ENCODE results near the gene TTC19.

Gene TTC19

GRCh38 chr17:15999141-15999973 is at the start of gene TTC19, which contains the start of gene ZSWIM7:
Gene TTC19 (plus strand): TSS chr17:15999824. CDS start chr17:15999849, 25 bp downstream.
Gene ZSWIM7 (minus strand): TSS chr17:15999704. CDS start chr17:15999594, 110 bp downstream.
- peak within 1 kb of the TSS; percentile 97 for H2AFZ ChIP-seq (ENCODE audit: low read length)
- peaks cover 5% of the 10 kb centered on the region; the same call in 1 of the 2 replicates for H3F3A ChIP-seq (ENCODE audit: low read depth)
- H3K79me2 ChIP-seq (ENCODE audit: insufficient read depth, low read length): peaks cover 33% of the 10 kb centered on the region
- H3K9me3 ChIP-seq (ENCODE audit: insufficient read depth, low read depth, low read length): no peaks in the 10 kb centered on the region
- peak within 1 kb of the TSS; percentile 96 for H3K4me2 ChIP-seq (ENCODE audit: low read depth, low read length, poor library complexity, severe bottlenecking)
- H3K36me3 ChIP-seq (ENCODE audit: insufficient read depth, low read length): peaks cover 20% of the 10 kb centered on the region; the same call in 1 of the 2 replicates
- H3K4me3 ChIP-seq (ENCODE audit: low read length, poor library complexity, severe bottlenecking): peak within 1 kb of the TSS; percentile 98
- H3K9me2 ChIP-seq (replicated peaks; ENCODE audit: low read depth, low read length): no peaks in the 10 kb centered on the region
- peak within 1 kb of the TSS; percentile 90 for H3K9ac ChIP-seq (ENCODE audit: low read depth, low read length, poor library complexity, severe bottlenecking)
- TF ChIP-seq, protein P1, sequence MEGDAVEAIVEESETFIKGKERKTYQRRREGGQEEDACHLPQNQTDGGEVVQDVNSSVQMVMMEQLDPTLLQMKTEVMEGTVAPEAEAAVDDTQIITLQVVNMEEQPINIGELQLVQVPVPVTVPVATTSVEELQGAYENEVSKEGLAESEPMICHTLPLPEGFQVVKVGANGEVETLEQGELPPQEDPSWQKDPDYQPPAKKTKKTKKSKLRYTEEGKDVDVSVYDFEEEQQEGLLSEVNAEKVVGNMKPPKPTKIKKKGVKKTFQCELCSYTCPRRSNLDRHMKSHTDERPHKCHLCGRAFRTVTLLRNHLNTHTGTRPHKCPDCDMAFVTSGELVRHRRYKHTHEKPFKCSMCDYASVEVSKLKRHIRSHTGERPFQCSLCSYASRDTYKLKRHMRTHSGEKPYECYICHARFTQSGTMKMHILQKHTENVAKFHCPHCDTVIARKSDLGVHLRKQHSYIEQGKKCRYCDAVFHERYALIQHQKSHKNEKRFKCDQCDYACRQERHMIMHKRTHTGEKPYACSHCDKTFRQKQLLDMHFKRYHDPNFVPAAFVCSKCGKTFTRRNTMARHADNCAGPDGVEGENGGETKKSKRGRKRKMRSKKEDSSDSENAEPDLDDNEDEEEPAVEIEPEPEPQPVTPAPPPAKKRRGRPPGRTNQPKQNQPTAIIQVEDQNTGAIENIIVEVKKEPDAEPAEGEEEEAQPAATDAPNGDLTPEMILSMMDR (conservative IDR thresholded peaks at IDR 0.05; ENCODE audit: low read length): no peak
- TF ChIP-seq EZH2phosphoT487 (IDR thresholded peaks at IDR 0.05; ENCODE audit: borderline replicate concordance): no peak
- peaks cover 26% of the 10 kb centered on the region for H3K4me1 ChIP-seq (ENCODE audit: insufficient read depth, low read length, poor library complexity, severe bottlenecking)
- peaks cover 16% of the 10 kb centered on the region for H4K20me1 ChIP-seq (ENCODE audit: insufficient read depth, low read length, poor library complexity, severe bottlenecking)
- H3K27me3 ChIP-seq (ENCODE audit: insufficient read depth, low read length, poor library complexity, severe bottlenecking): no peaks in the 10 kb centered on the region

DNA sequence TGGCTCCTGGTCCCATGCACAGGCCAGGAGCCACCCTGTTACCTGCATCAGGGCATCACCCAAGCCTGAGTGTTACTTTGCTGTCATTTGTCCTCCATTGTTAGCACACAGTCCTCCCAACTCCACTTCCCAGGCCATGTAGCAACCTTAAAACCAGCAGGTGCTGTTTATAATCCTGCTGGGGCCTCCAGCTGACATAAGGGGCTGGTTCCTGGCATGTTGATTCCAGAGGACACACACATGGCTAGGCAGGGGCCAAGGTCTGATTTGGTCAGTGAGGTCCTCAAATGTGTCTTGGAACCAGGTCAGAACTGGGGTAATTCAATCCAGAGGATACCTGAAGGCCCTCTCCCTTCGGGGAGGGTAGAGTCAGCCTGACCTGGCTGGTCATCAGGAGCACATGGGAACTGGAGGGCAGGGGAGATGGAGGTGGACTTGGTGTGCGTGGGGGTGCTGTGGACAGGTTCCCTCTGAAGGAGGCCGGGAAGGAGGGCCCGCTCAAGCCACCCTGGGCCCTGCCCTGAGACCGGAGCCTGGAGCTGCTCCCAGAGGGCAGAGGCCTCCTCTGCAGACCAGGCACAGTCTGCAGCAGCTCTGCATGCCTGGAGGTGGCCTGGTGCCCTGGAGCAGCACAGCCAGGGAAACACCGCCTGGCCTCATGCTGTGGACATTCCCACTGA is 48.1 kb upstream of the TTC19 start:
- Histone ChIP-seq H3K79me2 (ENCODE audit: insufficient read depth, low read length) (no peaks in the 10 kb centered on the region), H3K27me3 (ENCODE audit: insufficient read depth, low read length, poor library complexity, severe bottlenecking) (no peaks in the 10 kb centered on the region), H3K4me2 (ENCODE audit: low read depth, low read length, poor library complexity, severe bottlenecking) (no peak overlapping the region), H3K9me2 (replicated peaks; ENCODE audit: low read depth, low read length) (no peaks in the 10 kb centered on the region), H3K36me3 (ENCODE audit: insufficient read depth, low read length) (no peaks in the 10 kb centered on the region), H3F3A (ENCODE audit: low read depth) (no peaks in the 10 kb centered on the region), H2AFZ (ENCODE audit: low read length) (no peak overlapping the region), H3K9me3 (ENCODE audit: insufficient read depth, low read depth, low read length) (no peaks in the 10 kb centered on the region), H4K20me1 (ENCODE audit: insufficient read depth, low read length, poor library complexity, severe bottlenecking) (no peaks in the 10 kb centered on the region), H3K9ac (ENCODE audit: low read depth, low read length, poor library complexity, severe bottlenecking) (no peak overlapping the region), H3K4me1 (ENCODE audit: insufficient read depth, low read length, poor library complexity, severe bottlenecking) (no peaks in the 10 kb centered on the region), H3K4me3 (ENCODE audit: low read length, poor library complexity, severe bottlenecking) (no peak overlapping the region)
- TF ChIP-seq EZH2phosphoT487 (IDR thresholded peaks at IDR 0.05; ENCODE audit: borderline replicate concordance): no peak
- TF ChIP-seq, protein P1 (conservative IDR thresholded peaks at IDR 0.05; ENCODE audit: low read length): no peak

GRCh38 chr17:15952048-15952532 is 47.5 kb upstream of the TTC19 start:
- Histone ChIP-seq H3F3A (ENCODE audit: low read depth) (no peaks in the 10 kb centered on the region), H3K27me3 (ENCODE audit: insufficient read depth, low read length, poor library complexity, severe bottlenecking) (no peaks in the 10 kb centered on the region), H3K4me2 (ENCODE audit: low read depth, low read length, poor library complexity, severe bottlenecking) (no peak overlapping the region), H3K9ac (ENCODE audit: low read depth, low read length, poor library complexity, severe bottlenecking) (no peak overlapping the region), H3K36me3 (ENCODE audit: insufficient read depth, low read length) (no peaks in the 10 kb centered on the region), H3K4me1 (ENCODE audit: insufficient read depth, low read length, poor library complexity, severe bottlenecking) (no peaks in the 10 kb centered on the region), H3K9me3 (ENCODE audit: insufficient read depth, low read depth, low read length) (no peaks in the 10 kb centered on the region), H3K4me3 (ENCODE audit: low read length, poor library complexity, severe bottlenecking) (no peak overlapping the region), H3K9me2 (replicated peaks; ENCODE audit: low read depth, low read length) (no peaks in the 10 kb centered on the region), H3K79me2 (ENCODE audit: insufficient read depth, low read length) (no peaks in the 10 kb centered on the region), H4K20me1 (ENCODE audit: insufficient read depth, low read length, poor library complexity, severe bottlenecking) (no peaks in the 10 kb centered on the region), H2AFZ (ENCODE audit: low read length) (no peak overlapping the region)
- TF ChIP-seq, protein P1 (conservative IDR thresholded peaks at IDR 0.05; ENCODE audit: low read length): no peak
- TF ChIP-seq EZH2phosphoT487 (IDR thresholded peaks at IDR 0.05; ENCODE audit: borderline replicate concordance): no peak

Measured in Loucy (cell line).